Loucy (cell line): ENCODE data around the gene STAC.

Experiments used
- EZH2phosphoT487 ChIP-seq: fragments of 200-600 bp; IDR thresholded peaks from 2 replicates; pipeline ENCODE4 v1.6.1; 2018; ENCODE audit warnings: antibody characterized with exemption, mild to moderate bottlenecking, moderate library complexity, borderline replicate concordance
- TF ChIP-seq, protein P1 (sequence below): fragments of 200-600 bp; sonication (generic); conservative IDR thresholded peaks from 2 replicates; pipeline ENCODE4 v1.5.1; 2014; ENCODE audit warnings: mild to moderate bottlenecking, antibody characterized with exemption, low read length

DNA sequence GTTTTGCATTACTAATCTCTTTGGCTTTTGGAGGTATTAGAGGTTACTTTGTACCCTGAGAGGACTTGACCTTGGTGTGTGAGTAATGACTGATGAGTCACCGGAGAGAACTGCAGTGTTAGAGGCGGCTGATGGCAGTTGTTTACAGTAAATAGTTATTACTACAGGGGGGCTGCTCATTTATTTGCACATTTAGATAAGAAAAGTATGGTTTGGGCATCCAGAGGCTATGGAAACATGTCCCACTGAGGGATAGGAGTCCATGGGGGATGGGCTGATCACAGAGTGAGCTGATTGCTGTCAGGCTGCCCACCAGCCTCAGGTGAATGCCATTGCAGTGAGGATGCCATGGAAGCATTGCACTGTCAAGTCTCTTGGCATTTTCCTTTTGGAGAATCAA lies 17.3 kb upstream of the STAC start:
- TF ChIP-seq, protein P1, sequence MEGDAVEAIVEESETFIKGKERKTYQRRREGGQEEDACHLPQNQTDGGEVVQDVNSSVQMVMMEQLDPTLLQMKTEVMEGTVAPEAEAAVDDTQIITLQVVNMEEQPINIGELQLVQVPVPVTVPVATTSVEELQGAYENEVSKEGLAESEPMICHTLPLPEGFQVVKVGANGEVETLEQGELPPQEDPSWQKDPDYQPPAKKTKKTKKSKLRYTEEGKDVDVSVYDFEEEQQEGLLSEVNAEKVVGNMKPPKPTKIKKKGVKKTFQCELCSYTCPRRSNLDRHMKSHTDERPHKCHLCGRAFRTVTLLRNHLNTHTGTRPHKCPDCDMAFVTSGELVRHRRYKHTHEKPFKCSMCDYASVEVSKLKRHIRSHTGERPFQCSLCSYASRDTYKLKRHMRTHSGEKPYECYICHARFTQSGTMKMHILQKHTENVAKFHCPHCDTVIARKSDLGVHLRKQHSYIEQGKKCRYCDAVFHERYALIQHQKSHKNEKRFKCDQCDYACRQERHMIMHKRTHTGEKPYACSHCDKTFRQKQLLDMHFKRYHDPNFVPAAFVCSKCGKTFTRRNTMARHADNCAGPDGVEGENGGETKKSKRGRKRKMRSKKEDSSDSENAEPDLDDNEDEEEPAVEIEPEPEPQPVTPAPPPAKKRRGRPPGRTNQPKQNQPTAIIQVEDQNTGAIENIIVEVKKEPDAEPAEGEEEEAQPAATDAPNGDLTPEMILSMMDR = no peak
- no peak for TF ChIP-seq EZH2phosphoT487
